SKM-1 treated with dmso at 0.1 percent for 144 hours (cell line): ENCODE measurements around the gene PTPRD.

Experiments used
- DNase-seq: peaks from one replicate; lab custom pipeline; 2025; ENCODE audit not compliant: unreplicated experiment; lab: John Stamatoyannopoulos, UW

The PTPRD gene

DNA sequence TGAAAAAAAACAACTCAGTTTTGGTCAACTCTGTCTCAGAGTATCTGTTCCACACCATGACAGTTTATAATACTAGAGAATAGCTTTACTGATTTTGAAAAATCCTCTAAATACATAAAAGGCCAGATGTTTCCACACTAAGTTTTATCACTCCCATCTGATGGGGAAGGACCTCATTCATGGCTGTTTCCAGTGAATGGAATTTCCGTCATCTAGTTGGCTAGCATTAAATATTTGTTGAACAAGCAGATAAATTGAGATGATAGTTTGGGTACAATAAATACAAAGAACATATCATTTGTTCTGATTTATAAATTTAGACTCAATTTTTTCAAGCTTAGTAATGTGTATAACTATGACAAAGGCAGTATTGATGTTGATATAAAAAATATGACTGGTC is 408.5 kb downstream of the PTPRD start:
- DNase-seq, result no peak

DNA sequence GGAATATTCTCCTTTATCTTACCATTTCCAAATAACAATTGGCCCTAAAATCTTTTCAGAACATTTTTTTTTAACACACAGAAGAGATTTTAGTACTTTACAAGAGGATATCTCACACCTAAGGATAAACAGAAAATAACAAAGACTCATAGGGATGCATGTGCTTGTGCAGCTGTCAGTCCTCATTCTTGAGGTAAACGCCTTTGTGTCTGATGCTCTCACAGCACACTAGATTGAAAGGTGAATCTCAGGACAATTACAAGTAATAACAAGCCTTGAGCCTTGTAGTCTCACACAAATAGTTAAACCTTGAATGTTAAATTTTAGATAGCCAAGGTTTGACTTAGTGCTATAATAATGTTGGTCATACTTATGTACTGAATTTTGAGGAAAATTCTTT is 439.2 kb downstream of the PTPRD start:
- DNase-seq, result no peak

DNA sequence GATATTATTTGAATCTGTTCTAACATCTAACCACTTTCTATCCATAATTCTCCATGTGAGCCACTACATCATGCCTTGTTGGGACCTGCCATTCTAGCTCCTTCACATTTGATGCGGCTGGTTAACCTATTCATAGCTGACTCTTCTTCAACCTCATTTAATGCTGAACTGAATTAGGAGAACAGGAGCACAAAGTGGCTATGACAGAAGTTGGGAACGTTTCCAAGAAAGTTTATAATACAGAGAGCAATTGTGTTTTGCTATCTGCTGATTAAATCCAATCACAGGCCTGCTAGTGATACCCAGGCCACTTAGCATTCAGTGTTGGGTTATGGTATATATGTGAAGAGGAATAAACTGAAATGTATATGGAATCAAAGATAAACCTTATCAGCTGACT is 440.3 kb downstream of the PTPRD start:
- no peak for DNase-seq

DNA sequence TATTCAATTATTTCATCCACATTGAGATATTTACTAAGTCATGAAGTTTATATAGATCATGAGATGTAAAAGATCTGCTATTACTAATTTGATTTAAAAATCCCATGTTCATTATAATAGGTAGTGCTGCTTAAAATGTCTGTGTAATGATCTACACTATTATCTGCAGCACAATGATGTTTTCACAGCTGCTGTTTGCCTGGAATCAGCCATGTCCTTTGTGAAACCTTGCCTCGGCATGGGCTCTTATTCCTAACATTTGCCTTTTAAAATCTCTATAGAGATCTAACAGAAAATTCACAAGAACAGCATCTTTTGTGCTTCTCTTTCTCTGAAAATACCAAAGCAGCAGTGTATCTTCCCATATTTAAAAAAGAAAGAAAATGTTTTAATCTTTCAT is 444.6 kb downstream of the PTPRD start:
- DNase-seq, result no peak

DNA sequence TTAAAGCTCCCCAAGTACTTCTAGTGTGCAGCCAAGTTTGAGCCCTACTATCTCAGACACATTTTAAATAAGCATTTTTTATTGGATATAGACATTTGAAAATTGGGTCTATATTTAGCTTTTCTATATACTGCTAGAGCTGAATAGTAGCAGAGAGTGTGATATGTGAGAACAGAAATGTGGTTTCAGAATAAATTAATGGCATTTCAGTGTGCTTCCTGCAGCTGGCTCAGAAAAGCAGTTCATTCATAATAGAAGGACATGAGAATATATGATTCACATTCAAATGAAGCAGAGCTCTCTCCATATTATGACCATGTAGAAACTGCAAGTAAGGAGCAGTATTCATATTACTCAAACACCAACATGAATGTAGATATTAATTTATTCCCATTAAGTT is 464.0 kb downstream of the PTPRD start:
- DNase-seq, result no peak

DNA sequence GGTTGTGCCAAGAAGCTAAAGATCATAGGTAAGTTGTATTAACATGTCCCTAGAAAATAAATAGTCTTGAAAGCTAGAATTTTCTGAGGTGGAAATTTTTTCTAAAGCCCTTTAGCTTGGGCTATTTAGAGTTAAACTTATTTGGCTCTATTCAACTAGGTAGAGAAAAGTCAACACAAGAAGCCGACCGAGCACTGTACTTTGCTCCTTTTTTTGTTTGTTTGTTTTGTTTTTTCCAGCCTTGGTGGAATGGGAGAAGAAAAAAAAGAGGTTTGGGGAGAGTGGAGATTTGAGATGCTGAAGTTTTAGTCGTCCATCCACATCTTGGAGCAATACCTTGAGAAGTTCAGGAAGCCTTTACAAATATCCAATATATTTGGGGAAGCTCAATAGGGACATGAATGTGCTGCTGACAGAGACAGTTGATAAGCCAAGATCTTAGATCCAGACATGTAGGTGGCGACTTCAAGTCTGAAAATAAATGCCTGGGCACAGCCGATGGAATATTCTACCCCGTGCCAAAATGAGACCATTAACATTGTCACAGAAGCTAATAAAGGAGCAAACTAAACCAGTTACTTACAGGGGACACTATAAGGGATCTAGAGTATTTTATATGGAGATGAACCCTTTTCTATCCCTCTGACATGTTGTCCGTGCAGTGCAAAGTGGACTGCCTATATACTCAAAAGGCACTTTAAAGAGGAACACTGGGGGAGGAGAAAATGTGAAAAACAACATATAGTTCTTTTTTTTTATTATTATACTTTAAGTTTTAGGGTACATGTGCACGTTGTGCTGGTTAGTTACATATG is 466.1 kb downstream of the PTPRD start:
- no peak for DNase-seq

DNA sequence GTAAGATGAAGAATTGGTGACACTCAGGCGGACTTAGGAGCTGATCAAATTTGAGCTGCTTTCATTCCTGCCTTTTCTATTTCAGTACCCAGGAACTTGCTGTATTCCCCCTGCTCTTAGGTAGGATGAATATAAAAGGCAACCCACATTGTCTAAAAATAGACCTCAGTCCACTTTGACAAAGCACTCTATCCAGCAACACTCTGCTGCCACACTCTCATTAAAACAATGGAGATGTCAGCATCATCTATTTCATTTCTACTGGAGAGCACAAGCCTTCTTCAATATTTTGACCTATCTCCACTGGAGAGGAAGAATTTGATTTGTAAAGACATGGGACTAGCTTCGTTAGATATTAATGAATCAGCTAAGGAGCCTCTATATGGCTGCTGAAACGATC is 468.4 kb downstream of the PTPRD start:
- no peak for DNase-seq

DNA sequence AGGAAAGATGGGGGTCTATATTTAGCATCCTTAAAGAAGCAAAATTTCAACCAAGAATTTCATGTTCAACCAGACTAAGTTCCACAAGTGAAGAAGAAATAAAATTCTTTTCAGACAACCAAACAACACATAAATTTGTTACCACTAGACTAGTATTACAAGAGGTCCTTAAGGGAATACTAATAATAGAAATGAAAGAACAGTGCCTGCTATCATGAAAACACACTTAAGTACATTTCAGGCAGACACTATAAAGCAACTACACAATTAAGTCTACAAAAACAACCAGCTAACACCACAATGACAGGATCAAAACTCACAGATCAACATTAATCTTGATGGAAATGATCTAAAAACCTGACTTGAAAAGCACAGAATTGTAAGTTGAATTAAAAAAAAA is 477.2 kb downstream of the PTPRD start:
- no peak for DNase-seq

DNA sequence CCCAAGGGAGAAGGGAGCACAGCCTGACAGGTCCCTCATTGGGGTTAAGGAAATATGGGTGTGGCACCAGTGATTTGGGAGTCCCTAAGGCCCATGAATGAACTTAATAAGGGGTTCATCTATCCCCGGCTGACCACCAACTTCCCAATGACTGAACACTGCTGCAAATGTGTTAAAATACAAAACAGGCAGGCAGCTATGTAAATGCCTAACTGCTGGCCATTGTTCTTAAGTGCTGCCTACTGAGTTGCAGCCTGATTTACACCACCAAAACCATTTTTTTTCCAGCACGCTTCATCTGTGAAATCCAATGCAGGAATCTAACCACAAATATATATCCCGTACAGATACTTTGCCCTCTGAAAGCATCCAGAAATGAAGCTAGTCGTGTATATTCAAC is 478.5 kb downstream of the PTPRD start:
- no peak for DNase-seq

DNA sequence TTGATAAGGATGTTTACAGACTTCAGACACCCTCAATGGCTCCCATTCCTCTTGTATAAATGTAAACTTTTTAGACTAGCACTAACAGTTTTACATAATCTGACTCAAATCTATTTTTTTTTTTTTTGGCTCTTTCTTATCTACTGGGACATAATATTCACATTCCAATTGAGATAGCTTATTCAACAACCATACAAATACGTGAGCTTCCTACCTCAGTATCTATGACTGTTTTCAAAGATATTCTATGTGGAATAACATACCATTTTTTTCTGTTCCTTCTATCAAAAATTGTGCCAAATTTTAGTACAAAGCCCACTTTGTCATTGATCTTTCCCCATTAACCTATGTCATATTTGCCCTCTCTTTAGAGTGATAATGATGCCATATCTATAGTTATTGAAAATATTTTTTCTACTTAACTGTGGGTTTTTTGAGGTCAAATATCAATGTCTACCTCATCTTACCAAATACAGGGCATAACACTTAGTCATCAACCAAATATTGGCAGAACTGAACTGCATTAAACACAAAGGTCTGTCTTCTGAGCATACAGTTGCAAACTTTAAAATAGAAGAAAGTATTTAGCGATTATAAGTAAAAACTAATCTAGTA is 482.6 kb downstream of the PTPRD start:
- no peak for DNase-seq

DNA sequence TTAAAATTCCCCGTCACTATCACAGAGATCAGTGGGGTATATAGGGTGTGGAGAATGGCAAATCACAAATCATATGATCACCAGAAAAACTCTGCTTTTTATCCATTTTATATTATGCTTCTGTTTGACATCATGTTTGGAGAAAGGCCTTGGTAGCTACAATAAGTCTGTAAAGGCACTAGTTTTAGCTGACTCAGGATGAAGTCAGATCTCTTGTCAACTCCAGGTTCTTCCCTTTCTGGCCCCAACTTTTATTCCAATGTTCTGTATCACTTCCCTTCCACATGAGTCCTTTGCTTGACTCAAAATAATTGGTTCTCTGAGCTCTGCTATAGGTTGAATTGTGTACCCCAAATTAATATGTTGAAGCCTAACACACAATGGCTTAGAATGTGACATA is 484.9 kb downstream of the PTPRD start:
- no peak for DNase-seq

DNA sequence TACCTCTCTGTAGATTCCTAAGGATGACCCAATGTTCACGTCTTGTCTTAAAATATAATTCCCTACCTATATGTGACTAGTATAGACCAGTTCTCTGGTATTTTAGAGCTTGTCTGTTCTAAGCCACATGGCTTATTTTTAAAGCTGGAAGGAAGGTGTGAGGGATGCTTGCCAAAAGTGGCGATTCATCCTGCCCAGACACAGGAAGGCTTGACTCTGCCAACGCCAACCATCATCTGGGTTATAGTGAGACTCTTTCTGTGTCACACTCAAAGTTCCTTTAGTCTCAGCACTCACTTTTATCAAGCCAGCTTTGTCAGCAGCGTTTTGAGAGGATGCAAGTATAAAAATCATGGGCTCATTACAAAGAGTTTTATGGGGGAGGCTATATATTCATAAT is 500.0 kb downstream of the PTPRD start:
- no peak for DNase-seq

DNA sequence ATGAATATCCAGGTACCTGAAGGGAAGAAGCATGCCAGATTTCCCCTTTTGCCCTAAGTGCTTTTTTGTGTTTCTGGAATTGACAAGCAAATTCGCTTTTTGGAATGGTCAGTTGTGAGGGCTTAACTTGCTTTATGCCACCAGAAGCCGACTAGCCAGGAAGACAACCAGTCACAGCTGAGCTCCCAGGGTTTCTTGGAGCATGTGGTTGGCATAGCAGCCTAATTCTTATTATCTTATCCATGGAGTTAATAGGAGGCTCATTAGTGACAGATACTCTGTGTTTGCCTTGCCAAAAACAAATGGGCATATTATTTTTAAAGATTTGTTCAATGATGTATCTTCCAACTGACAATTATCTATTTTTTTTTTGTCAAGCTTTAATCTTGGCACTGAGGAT is 500.7 kb downstream of the PTPRD start:
- no peak for DNase-seq

DNA sequence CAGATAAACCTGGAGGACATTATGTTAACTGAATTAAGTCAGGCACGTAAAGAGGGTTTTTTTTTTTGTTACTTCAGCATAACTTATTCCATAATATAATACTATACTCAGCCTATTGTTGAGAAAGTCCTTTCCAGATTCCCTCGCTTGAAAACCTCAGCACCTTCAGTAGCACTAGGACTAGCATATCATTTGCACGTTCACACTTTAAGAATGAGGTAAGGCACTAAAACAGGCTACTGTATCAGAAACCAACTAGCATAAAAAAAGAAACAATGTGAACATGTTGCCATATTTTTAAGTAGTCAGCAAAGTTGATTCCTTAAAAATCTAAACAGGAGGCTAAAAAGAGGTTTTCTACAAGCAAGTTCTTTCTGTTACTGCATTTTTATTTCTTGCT is 504.0 kb downstream of the PTPRD start:
- no peak for DNase-seq

DNA sequence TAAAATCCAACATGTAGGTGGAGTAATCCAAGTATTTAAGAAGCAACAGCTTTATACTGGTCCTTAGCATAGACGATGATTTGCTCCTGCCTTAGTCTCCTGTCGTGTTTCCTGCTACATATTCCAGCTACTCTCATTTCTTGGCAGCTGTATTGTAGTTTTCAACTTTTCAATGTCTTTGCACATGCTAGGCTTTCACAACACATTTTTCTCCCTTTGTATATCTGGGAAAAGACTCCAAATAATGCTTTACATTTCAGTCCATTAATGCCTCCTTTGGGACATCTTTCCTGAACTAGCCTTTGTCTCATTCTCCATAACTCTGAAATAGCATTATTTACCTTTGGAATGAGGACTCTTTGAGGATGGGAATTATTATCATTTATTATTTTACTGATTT is 508.0 kb downstream of the PTPRD start:
- no peak for DNase-seq

DNA sequence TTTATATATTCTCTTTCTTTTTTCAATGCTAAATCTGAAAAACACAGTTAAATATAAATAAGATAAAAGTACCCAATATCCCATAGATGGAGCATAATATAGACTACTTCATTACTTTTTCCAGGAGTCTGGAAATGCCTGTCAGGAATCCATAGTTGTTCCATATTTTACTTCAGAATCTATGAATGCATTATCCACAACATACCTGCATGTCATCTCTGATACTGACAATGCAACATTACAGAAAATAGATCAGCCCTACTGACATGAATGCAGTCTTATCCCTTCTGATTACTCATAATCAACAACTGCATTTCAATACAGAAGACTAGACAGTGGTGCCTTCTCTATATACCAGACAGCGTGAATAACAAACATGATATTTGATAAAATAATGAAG is 517.6 kb downstream of the PTPRD start:
- no peak for DNase-seq

DNA sequence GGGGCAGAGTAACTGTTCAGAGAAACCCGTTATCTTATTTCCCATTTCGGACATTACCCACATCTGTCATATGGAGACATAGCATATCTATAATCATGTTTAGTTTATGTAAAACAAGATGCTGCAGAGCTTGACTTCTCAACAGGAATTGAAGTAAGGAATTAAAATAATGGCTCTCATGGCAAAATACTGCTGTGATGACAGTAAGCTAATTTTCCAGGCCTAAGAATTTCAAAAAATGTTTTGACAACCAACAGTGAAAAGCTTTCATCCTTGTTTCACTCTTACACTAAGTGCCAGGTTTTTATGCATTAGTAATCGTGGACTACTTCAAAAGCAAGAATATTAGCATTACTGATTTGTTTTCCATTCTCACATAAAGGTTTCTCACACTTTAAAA is 518.2 kb downstream of the PTPRD start:
- no peak for DNase-seq

DNA sequence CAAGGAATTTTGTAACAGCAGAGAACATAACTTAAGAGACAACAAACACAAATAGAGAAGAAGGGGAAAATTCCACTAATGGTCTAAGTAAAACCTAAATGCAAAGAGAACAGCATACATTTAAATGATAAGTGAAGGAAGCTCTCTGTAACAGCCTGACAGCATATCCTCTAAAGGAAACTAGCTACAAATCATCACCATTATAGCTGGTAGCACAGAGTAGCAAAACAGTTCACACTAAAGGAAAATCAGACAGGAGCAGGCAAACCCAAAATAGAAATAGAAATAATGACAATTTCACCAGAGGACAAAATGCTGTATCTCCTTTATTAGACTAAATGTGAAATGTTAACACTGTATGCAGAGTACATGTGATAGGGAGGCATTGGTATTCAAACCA is 532.8 kb downstream of the PTPRD start:
- no peak for DNase-seq

DNA sequence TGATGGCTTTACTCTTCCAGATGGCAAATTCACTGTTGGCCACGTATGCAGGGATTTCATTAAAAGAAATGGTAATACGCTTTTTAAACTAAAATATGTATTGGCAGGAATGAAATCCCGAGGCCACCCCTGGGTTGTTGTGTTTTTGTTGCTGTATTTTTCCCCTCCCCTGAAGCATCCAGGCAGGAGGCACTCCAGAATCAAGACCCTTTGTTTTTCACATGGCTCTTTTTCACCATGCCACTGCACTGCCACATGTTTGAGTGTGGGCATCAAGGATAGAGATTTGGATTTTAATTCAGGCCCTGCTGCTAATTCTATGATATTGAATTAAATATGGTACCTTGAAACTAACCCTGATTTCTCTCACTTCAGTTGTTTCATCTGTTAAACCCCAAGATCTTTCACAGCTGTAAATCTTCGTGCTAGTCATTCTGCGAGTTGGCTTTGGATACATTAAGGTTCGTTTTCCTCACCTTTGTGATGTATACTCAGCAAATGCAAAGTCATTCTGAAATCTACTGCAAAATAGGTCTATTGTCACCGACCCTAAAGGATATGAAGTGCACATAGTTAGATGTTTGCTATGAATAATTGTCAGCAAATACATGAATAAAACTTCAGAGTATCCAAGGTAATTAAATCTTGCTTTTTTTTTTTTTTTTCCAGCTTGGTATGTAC is 533.4 kb downstream of the PTPRD start:
- DNase-seq, result no peak

DNA sequence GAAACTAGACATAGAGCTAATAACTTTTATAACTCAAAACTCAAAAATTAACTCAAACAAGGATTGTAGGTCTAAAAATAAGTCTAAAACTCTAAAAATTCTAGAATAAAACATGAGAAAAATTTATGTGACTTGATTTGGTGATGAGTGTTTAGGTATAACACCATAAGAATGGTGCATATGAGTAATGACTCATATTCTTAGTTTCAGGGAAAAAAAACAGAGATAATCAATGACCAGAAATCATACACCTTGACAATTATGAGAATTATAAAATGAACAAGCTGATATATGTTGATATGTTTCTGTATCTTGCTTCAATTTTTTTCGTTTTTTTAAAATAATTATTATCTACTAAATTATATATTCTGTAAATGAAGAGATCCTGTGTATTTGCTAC is 541.2 kb downstream of the PTPRD start:
- no peak for DNase-seq

DNA sequence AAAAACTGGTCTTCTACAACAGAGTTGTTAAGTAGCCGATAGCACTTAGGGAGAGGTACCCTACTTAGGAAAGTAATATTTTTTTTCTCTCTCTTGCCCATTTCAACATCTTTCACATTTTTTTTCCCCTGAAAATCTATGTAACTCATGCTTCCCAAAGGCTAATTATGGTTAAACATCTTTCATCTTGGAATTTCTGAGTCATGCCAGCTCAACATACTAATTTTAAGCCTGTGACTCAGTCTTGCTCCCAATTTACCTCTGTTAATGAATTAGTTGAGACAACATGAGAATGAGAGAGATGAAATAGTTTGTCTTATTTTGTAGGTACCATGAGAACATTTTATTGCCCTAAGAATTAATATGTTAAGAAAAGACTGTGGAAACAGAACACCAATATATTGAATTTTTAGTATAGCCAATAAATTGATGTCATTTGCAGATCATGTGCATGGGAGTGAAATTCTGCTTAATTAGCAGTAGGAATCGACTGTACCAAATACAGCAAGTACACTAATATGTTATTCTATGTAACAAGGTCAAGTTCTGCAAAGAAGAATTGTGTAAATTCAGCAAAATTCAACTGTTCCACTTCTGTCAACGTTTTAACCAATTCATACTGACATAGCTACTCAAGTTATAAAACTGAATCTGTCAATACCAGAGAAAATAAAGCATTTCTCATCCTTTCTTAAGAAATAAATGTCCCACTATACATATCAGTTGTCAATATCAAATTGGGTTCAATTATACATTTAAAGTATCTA is 550.0 kb downstream of the PTPRD start:
- no peak for DNase-seq

DNA sequence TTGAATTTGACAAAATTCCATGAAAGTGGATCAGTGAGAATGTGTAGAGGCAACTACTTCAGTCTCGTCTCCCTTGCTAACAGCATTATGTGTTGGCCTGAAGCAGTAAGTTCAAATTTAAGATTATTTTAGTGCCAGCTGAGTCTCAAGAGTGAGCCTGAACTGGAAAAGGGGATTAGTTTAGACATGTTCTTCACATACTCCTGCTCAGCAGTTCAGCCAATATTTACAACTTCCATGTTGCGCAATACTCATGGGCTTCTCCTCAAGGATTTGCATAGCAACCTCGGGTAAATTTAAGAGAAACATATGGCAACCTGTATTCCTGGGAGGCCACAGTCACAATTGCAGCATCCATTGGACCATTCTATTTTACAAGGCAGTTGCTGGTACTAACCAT is 553.8 kb downstream of the PTPRD start:
- DNase-seq, result no peak
